Measurements from ENCODE around the gene DDX39A.
"Not testable (repeated sequence)": the region's sequence is repeated elsewhere in the genome, so short reads cannot be mapped to it uniquely, and the experiment has no call there.

DDX39A gene

DNA sequence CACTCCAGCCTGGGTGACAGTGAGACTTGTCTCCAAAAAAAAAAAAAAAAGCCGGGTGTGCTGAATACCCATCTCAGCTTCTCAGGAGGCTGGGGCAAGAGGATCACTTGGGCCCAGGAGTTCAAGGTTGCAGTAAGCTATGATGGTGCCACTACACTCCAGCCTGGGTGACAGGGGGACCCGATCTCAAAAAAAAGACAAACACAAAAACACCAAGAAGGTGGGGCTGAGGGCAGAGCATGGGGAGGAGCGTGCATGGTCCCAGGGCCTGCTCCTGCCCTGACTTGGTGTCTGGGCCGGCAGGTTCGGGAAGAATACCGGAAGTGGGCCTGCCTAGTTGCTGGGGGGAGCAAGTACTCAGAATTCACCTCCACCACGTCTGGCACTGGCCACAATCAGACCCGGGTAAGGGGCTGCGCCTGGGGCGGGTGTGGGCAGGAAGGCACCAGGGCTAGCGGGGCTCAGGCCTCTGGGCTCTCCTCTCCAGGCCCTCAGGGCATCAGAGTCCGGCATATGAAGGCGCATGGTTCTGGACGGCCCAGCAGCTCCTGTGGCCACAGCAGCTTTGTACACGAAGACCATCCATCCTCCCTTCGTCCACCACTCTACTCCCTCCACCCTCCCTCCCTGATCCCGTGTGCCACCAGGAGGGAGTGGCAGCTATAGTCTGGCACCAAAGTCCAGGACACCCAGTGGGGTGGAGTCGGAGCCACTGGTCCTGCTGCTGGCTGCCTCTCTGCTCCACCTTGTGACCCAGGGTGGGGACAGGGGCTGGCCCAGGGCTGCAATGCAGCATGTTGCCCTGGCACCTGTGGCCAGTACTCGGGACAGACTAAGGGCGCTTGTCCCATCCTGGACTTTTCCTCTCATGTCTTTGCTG, 11.3 kb downstream of the DDX39A start:
- FAIRE-seq = no peak

GRCh38 chr19:14406645-14407401, 12.3 kb downstream of the DDX39A start:
- FAIRE-seq = no peak

- FAIRE-seq = no peak
Measured at GRCh38 chr19:14405758-14406644, 13.1 kb downstream of the DDX39A start.

- no peak for FAIRE-seq
Measured at GRCh38 chr19:14405380-14405757, 13.8 kb downstream of the DDX39A start.

- FAIRE-seq = no peak
Measured at GRCh38 chr19:14404312-14404711, 14.8 kb downstream of the DDX39A start.

DNA sequence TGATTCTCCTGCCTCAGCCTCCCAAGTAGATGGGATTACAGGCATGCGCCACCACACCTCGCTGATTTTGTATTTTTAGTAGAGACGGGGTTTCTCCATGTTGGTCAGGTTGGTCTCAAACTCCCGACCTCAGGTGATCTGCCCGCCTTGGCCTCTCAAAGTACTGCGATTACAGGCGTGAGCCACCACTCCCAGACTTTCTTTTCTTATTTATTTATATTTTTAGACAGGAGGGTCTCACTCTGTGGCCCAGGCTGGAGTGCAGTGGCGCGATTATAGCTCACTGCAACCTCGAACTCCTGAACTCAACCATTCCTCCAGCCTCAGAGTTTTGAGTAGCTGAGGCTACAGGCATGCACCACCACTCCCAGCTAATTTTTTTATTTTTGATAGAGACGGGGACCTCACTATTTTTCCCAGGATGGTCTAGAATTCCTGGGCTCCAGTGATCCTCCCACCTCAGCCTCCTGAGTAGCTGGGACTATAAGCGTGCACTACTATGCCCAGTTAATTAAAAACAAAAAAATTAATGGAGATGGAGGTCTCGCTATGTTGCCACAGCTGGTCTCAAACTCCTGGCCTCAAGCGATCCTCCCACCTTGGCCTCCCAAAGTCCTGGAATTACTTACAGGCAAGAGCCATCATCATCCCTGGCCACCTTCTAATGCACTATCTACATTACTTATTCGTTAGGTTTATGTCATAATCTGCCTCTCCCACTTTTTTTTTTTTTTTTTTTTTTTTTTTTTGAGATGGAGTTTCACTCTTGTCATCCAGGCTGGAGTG, 15.8 kb downstream of the DDX39A start:
- FAIRE-seq = not testable (repeated sequence)

- no peak for FAIRE-seq
Measured at GRCh38 chr19:14402332-14403144, 16.6 kb downstream of the DDX39A start.

- FAIRE-seq = no peak
Measured at GRCh38 chr19:14401468-14402195, 17.5 kb downstream of the DDX39A start.

DNA sequence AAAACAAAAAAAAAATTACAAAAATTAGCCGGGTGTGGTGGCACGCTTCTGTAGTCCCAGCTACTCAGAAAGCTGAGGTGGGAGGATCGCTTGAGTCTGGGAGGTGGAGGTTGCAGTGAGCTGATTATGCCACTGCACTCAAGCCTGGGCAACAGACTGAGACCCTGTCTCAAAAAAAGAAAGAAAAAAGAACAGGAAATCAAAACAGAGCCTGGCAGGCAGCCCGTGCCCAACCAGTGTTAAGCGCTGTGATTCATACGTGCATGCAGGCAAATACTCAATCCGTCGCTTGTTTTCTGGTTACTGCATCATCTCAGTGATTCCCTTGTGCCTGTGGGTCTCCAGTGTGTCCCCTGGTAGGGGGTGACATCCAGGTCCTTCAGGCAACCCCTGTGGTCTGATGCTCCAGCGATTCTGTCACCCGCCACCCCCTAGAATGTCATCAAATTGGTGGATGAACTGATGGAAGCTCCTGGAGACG, 18.1 kb downstream of the DDX39A start:
- FAIRE-seq = no peak

DNA sequence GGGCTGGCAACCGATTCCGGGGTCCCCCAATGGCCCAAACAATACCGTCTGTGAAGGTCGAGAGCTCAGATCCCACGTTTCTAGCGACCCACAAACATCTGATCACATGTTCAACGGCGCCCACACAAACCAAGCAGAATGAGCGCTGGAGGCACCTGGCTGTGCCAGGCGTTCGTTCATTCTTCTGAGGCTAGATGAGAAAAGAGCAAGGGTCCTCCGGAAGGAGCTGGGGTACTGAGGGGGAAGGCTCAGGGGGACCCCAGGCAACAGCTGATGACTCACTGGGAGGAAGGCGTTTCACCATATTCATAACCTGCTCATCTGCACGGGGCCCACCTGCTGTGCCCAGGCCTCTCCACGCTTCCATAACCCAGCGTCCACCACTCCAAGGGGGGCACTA, 22.0 kb downstream of the DDX39A start:
- not testable (repeated sequence) for FAIRE-seq

DNA sequence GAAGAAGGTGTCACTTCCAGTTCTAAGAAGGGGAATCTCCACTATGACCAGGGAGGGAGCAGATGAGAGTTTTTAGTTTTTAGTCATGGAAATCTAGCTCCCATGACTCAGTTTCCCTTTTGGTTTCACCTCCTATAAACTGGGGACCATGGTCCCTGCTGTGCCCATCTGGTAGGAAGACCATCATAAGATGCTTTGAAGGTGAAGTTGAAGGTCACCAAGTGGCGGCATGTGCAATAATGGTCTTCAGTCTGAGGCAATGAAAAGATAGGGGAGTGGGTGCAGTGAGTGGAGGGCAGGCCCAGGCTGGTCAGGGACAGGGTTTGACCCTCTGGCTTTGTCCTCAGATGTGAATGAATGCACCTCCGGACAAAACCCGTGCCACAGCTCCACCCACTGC, 22.4 kb downstream of the DDX39A start:
- not testable (repeated sequence) for FAIRE-seq

- no peak for FAIRE-seq
Measured at GRCh38 chr19:14395710-14396336, 23.3 kb downstream of the DDX39A start.

DNA sequence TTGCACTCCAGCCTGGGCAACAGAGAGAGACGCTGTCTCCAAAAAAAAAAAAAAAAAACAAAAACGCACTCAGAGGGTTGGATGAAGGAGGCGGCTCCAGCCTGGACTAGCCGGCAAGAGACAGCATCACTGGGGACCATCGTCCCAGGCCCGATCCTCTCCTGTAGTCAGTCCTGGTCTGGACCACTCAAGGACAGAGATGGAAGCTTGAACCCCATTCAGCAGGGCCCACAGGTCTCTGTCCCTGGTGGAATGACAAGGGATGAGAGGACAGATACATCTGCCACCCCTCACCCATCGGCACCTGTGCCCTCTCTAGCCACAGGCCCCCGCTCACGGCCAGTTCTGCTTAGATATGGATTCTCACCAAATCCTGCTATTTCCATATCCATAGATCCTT, 23.9 kb downstream of the DDX39A start:
- no peak for FAIRE-seq

- FAIRE-seq = no peak
Measured at GRCh38 chr19:14394167-14394566, 25.0 kb downstream of the DDX39A start.

- FAIRE-seq = no peak
Measured at GRCh38 chr19:14393329-14393728, 25.8 kb downstream of the DDX39A start.

DNA sequence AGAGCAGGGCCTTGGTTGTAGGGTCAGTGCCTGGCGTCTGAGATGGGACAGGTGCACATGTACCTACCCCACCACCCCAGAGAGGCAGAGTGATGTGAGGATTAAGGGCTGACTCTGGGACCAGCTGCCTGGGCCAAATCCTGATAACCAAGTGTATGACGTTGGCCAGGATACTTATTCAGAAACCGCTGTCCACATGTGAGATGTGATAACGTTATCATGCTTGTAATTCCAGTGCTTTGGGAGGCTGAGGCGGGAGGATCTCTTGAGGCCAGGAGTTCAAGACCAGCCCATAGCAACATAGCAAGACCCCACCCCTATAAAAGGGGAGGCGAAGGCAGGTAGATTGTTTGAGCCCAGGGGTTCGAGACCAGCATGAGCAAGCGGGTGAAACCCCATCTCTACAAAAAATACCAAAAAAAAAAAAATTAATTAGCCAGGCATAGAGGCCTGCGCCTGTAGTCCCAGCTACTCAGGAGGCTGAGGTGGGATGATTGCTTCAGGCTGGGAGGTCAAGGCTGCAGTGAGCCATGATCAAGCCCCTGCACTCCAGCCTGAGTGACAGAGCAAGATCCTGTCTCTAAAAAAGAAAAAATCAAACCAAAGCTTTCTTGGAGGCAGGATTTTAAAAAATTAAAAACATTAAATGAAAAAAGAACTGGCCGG, 27.9 kb downstream of the DDX39A start:
- no peak for FAIRE-seq

GRCh38 chr19:14390548-14390947, 28.6 kb downstream of the DDX39A start:
- no peak for FAIRE-seq

DNA sequence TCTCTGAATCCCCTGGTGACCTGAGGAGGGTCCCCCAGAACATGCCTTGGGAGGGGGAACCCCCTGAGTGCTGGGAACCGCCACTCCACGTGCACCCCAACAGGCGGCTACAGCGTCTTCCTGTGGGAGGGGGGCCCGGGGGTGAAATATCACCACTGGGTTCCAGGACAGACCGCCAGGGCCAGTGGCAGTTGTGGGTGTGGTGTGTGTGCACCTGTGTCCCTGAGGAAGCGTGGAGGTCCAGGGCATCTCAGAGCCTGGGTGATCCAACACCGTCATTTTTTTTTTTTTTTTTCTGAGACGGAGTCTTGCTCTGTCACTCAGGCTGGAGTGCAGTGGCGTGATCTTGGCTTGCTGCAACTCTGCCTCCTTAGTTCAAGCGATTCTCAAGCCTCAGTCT, 33.6 kb downstream of the DDX39A start:
- no peak for FAIRE-seq
